ENCODE results near the gene PTPRN2. TPM values are rescaled to one million over a fixed set of nuclear protein-coding genes. Genes with fewer than 3 reads are reported as not detected.

PTPRN2 gene
- total and polyA plus RNA-seq, 4 donors, result 18.1 to 69.9 (median 50.4) TPM

GRCh38 chr7:157630301-157630853 lies 957.2 kb downstream of the PTPRN2 start:
- WGBS (ENCODE audit: insufficient coverage), result 53% methylated on average over 14 of the region's 16 CpGs
- Histone ChIP-seq H3K4me1 (ENCODE audit: control insufficient read depth, insufficient read depth, low read length) (no peaks in the 10 kb centered on the region), H3K27me3 (ENCODE audit: control insufficient read depth, insufficient read depth, low read length) (no peaks in the 10 kb centered on the region), H3K4me3 (ENCODE audit: low read depth, low read length) (no peak overlapping the region), H3K27ac (ENCODE audit: low read depth, low read length) (no peak overlapping the region), H3K9me3 (ENCODE audit: control insufficient read depth, insufficient read depth, low read length) (no peaks in the 10 kb centered on the region), H3K36me3 (ENCODE audit: control insufficient read depth, insufficient read depth, low read length) (peaks cover 8% of the 10 kb centered on the region)
- DNase-seq (ENCODE audit: low read depth in 4 of 6, low spot score in 6 of 6), result peak in 2 of 6 donors; percentile 34 to 40

- DNase-seq (ENCODE audit: low read depth in 4 of 6, low spot score in 6 of 6), result no peak
- no peaks in the 10 kb centered on the region for H3K27me3 ChIP-seq (ENCODE audit: control insufficient read depth, insufficient read depth, low read length)
- H3K27ac ChIP-seq (ENCODE audit: low read depth, low read length), result no peak overlapping the region
- H3K36me3 ChIP-seq (ENCODE audit: control insufficient read depth, insufficient read depth, low read length), result peaks cover 4% of the 10 kb centered on the region
- WGBS (ENCODE audit: insufficient coverage), result 96% methylated on average over 7 of the region's 12 CpGs
- H3K4me1 ChIP-seq (ENCODE audit: control insufficient read depth, insufficient read depth, low read length), result no peaks in the 10 kb centered on the region
- no peak overlapping the region for H3K4me3 ChIP-seq (ENCODE audit: low read depth, low read length)
- H3K9me3 ChIP-seq (ENCODE audit: control insufficient read depth, insufficient read depth, low read length), result no peaks in the 10 kb centered on the region
These were observed 959.2 kb downstream of the PTPRN2 start for GRCh38 chr7:157628456-157628855.

- WGBS (ENCODE audit: insufficient coverage), result 97% methylated on average over 5 of the region's 8 CpGs
- H3K4me3 ChIP-seq (ENCODE audit: low read depth, low read length), result no peak overlapping the region
- DNase-seq (ENCODE audit: low read depth in 4 of 6, low spot score in 6 of 6), result no peak
- no peaks in the 10 kb centered on the region for H3K9me3 ChIP-seq (ENCODE audit: control insufficient read depth, insufficient read depth, low read length)
- H3K27ac ChIP-seq (ENCODE audit: low read depth, low read length), result no peak overlapping the region
- no peaks in the 10 kb centered on the region for H3K27me3 ChIP-seq (ENCODE audit: control insufficient read depth, insufficient read depth, low read length)
- H3K36me3 ChIP-seq (ENCODE audit: control insufficient read depth, insufficient read depth, low read length), result peaks cover 5% of the 10 kb centered on the region
- H3K4me1 ChIP-seq (ENCODE audit: control insufficient read depth, insufficient read depth, low read length), result no peaks in the 10 kb centered on the region
These were observed 960.0 kb downstream of the PTPRN2 start for GRCh38 chr7:157627646-157628045.

GRCh38 chr7:157627033-157627432 lies 960.6 kb downstream of the PTPRN2 start:
- 86% methylated on average over 8 of the region's 8 CpGs for WGBS (ENCODE audit: insufficient coverage)
- H3K27me3 ChIP-seq (ENCODE audit: control insufficient read depth, insufficient read depth, low read length), result no peaks in the 10 kb centered on the region

GRCh38 chr7:157625973-157626742 lies 961.5 kb downstream of the PTPRN2 start:
- Histone ChIP-seq H3K4me1 (ENCODE audit: control insufficient read depth, insufficient read depth, low read length) (no peaks in the 10 kb centered on the region), H3K4me3 (ENCODE audit: low read depth, low read length) (no peak overlapping the region), H3K27me3 (ENCODE audit: control insufficient read depth, insufficient read depth, low read length) (no peaks in the 10 kb centered on the region), H3K36me3 (ENCODE audit: control insufficient read depth, insufficient read depth, low read length) (peaks cover 15% of the 10 kb centered on the region), H3K9me3 (ENCODE audit: control insufficient read depth, insufficient read depth, low read length) (no peaks in the 10 kb centered on the region), H3K27ac (ENCODE audit: low read depth, low read length) (no peak overlapping the region)
- 78% methylated on average over 10 of the region's 11 CpGs for WGBS (ENCODE audit: insufficient coverage)
- DNase-seq (ENCODE audit: low read depth in 4 of 6, low spot score in 6 of 6), result no peak

More at GRCh38 chr7:157627033-157627432, 960.6 kb downstream of the PTPRN2 start:
- DNase-seq (ENCODE audit: low read depth in 4 of 6, low spot score in 6 of 6), result no peak
- no peaks in the 10 kb centered on the region for H3K9me3 ChIP-seq (ENCODE audit: control insufficient read depth, insufficient read depth, low read length)
- no peak overlapping the region for H3K4me3 ChIP-seq (ENCODE audit: low read depth, low read length)
- H3K4me1 ChIP-seq (ENCODE audit: control insufficient read depth, insufficient read depth, low read length), result no peaks in the 10 kb centered on the region
- H3K36me3 ChIP-seq (ENCODE audit: control insufficient read depth, insufficient read depth, low read length), result peaks cover 10% of the 10 kb centered on the region
- no peak overlapping the region for H3K27ac ChIP-seq (ENCODE audit: low read depth, low read length)

GRCh38 chr7:157623556-157623955 lies 964.1 kb downstream of the PTPRN2 start:
- DNase-seq (ENCODE audit: low read depth in 4 of 6, low spot score in 6 of 6), result peak in 1 of 6 donors; percentile 12
- Histone ChIP-seq H3K27ac (ENCODE audit: low read depth, low read length) (no peak overlapping the region), H3K36me3 (ENCODE audit: control insufficient read depth, insufficient read depth, low read length) (peaks cover 36% of the 10 kb centered on the region), H3K9me3 (ENCODE audit: control insufficient read depth, insufficient read depth, low read length) (no peaks in the 10 kb centered on the region), H3K27me3 (ENCODE audit: control insufficient read depth, insufficient read depth, low read length) (no peaks in the 10 kb centered on the region), H3K4me1 (ENCODE audit: control insufficient read depth, insufficient read depth, low read length) (no peaks in the 10 kb centered on the region), H3K4me3 (ENCODE audit: low read depth, low read length) (no peak overlapping the region)
- WGBS (ENCODE audit: insufficient coverage), result 80% methylated on average over 1 of the region's 7 CpGs

- WGBS (ENCODE audit: insufficient coverage), result 90% methylated on average over 26 of the region's 28 CpGs
- Histone ChIP-seq H3K4me1 (ENCODE audit: control insufficient read depth, insufficient read depth, low read length) (no peaks in the 10 kb centered on the region), H3K9me3 (ENCODE audit: control insufficient read depth, insufficient read depth, low read length) (no peaks in the 10 kb centered on the region), H3K4me3 (ENCODE audit: low read depth, low read length) (no peak overlapping the region), H3K27ac (ENCODE audit: low read depth, low read length) (no peak overlapping the region), H3K36me3 (ENCODE audit: control insufficient read depth, insufficient read depth, low read length) (peaks cover 43% of the 10 kb centered on the region), H3K27me3 (ENCODE audit: control insufficient read depth, insufficient read depth, low read length) (no peaks in the 10 kb centered on the region)
- no peak for DNase-seq (ENCODE audit: low read depth in 4 of 6, low spot score in 6 of 6)
These were observed 965.0 kb downstream of the PTPRN2 start for GRCh38 chr7:157622408-157623205.

- DNase-seq (ENCODE audit: low read depth in 4 of 6, low spot score in 6 of 6), result no peak
These were observed 965.6 kb downstream of the PTPRN2 start for GRCh38 chr7:157622000-157622399.

GRCh38 chr7:157621131-157621681 lies 966.4 kb downstream of the PTPRN2 start:
- WGBS (ENCODE audit: insufficient coverage), result 86% methylated on average over 30 of the region's 33 CpGs

More at GRCh38 chr7:157622000-157622399, 965.6 kb downstream of the PTPRN2 start:
- no peak overlapping the region for H3K4me3 ChIP-seq (ENCODE audit: low read depth, low read length)
- H3K27ac ChIP-seq (ENCODE audit: low read depth, low read length), result no peak overlapping the region
- H3K36me3 ChIP-seq (ENCODE audit: control insufficient read depth, insufficient read depth, low read length), result peaks cover 47% of the 10 kb centered on the region
- 76% methylated on average over 9 of the region's 11 CpGs for WGBS (ENCODE audit: insufficient coverage)
- no peaks in the 10 kb centered on the region for H3K4me1 ChIP-seq (ENCODE audit: control insufficient read depth, insufficient read depth, low read length)
- H3K9me3 ChIP-seq (ENCODE audit: control insufficient read depth, insufficient read depth, low read length), result no peaks in the 10 kb centered on the region
- H3K27me3 ChIP-seq (ENCODE audit: control insufficient read depth, insufficient read depth, low read length), result no peaks in the 10 kb centered on the region

More at GRCh38 chr7:157621131-157621681, 966.4 kb downstream of the PTPRN2 start:
- Histone ChIP-seq H3K9me3 (ENCODE audit: control insufficient read depth, insufficient read depth, low read length) (no peaks in the 10 kb centered on the region), H3K27ac (ENCODE audit: low read depth, low read length) (no peak overlapping the region), H3K27me3 (ENCODE audit: control insufficient read depth, insufficient read depth, low read length) (no peaks in the 10 kb centered on the region), H3K4me1 (ENCODE audit: control insufficient read depth, insufficient read depth, low read length) (peaks cover 4% of the 10 kb centered on the region), H3K36me3 (ENCODE audit: control insufficient read depth, insufficient read depth, low read length) (peaks cover 47% of the 10 kb centered on the region), H3K4me3 (ENCODE audit: low read depth, low read length) (no peak overlapping the region)
- no peak for DNase-seq (ENCODE audit: low read depth in 4 of 6, low spot score in 6 of 6)
